ENCODE results near the gene OR52M1.

Gene OR52M1

GRCh38 chr11:4569075-4569474 is 24.1 kb downstream of the OR52M1 start:
- DNase-seq, result no peak

GRCh38 chr11:4576880-4577279 is 31.9 kb downstream of the OR52M1 start:
- DNase-seq, result no peak

- no peak for DNase-seq
These were observed 32.8 kb downstream of the OR52M1 start for GRCh38 chr11:4577761-4578160.

GRCh38 chr11:4578624-4579023 is 33.6 kb downstream of the OR52M1 start:
- no peak for DNase-seq

- no peak for DNase-seq
These were observed 35.1 kb downstream of the OR52M1 start for GRCh38 chr11:4580124-4580523.

- no peak for DNase-seq
These were observed 36.5 kb downstream of the OR52M1 start, which contains the start of gene OR52I2 for GRCh38 chr11:4581443-4581842. Gene OR52I2, plus strand, starts transcription at chr11:4581743.

GRCh38 chr11:4589017-4589416 is 44.0 kb downstream of the OR52M1 start:
- DNase-seq, result no peak

GRCh38 chr11:4593739-4594138 is 48.7 kb downstream of the OR52M1 start, which contains the start of gene OR52I1:
Gene OR52I1, plus strand, starts transcription at chr11:4594039. Its CDS starts 0 bp downstream, at chr11:4594039.
- DNase-seq, result no peak
